Measurements from ENCODE around the gene OR51F1.

- TF ChIP-seq CTCF (conservative IDR thresholded peaks at IDR 0.05; ENCODE audit: low read length) (no peak), EZH2phosphoT487 (IDR thresholded peaks at IDR 0.05; ENCODE audit: borderline replicate concordance) (no peak)
Measured at GRCh38 chr11:4751201-4751600, 18.5 kb downstream of the OR51F1 start.

All from Loucy (cell line).